Cortex of kidney (tissue), 1 donor: Measurements from ENCODE around the gene JAZF1.

Experiments
- DNase-seq: peaks from one replicate; lab custom pipeline; 2025; lab: John Stamatoyannopoulos, UW

JAZF1 gene

GRCh38 chr7:28075674-28076358 is 104.8 kb downstream of the JAZF1 start:
- DNase-seq: no peak

DNA sequence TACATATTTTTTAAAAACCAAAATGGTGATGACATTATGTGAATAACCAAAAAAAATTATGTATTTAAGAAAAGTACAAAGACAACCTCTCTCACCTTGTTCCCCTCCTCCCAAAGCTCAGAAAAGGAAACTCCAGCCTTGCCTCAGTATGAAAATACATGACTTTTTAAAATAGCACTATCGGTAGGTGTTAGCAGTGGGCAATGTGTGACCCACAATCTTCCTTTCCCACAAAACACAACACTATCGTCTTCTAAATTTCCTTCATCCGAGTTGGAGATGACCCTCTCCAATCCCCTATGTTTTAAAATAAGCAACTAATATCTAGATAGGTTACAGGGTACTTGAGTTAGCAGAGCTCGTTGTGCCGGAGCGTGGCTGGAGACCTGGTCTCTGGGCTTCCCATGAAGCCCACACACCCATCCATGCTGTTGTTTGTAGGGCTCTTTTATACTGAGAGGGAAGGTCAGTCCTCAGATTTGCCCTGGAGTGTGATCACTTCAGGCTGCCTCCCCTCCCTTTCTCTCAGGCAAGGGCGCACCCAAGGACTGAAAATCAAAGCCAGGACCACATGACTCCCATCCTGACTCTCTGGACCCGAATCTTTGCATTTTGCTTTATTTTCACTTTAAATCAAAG is 107.6 kb downstream of the JAZF1 start:
- DNase-seq: no peak

- no peak for DNase-seq
Observed at GRCh38 chr7:28071570-28071969, 109.0 kb downstream of the JAZF1 start.

- DNase-seq: no peak
Observed at GRCh38 chr7:28070297-28071055, 110.1 kb downstream of the JAZF1 start.

GRCh38 chr7:28069807-28070206 is 110.8 kb downstream of the JAZF1 start:
- no peak for DNase-seq

DNA sequence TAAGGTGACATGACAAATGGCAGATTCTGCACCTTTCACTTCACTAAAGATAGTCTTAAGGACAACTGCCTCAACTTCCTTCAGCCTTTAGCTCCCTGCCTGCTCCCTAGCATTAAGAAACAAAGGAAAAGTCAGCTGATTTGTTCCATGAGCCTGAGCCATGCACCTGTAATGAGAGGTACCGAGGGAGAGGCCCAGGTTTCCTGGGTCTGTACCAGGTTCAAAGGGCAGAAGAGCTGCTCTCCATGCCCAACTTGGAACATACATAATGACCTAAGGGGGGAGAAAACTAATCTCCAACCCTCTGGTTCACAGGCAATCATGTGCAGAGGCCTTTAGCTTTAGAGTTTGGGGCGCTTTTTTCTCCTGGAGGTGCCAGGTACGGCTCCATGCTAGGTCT is 111.2 kb downstream of the JAZF1 start:
- no peak for DNase-seq

GRCh38 chr7:28068811-28069216 is 111.8 kb downstream of the JAZF1 start:
- DNase-seq: no peak

- DNase-seq: no peak
Observed at GRCh38 chr7:28067171-28067570, 113.4 kb downstream of the JAZF1 start.

DNA sequence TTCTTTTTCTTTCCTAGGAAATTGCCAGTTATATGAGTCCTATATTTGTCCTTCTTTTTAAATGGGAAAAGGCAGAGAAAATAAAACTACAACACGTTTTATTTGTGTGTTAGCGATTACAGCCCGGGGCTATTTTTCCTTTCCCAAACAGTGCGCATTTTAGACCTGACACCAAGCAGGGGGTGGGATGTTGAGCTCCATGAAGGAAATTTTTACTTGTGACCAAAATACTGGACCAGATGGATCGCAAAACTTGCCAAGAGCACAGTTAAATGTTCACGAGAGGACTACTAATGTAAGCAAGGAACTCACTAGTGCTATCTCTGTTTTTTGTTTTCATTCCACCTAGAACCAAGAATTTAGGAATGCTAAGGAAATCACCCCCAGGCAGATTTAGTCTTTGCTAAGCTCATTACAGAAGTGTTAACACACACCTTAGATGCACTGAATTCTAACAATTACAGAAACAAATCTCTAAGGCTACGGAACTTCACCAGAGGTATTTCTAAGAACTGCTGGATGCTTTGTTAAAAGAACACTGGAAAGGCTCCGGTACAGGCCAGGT is 114.8 kb downstream of the JAZF1 start:
- no peak for DNase-seq

- DNase-seq: no peak
Observed at GRCh38 chr7:28065308-28065707, 115.3 kb downstream of the JAZF1 start.

GRCh38 chr7:28064437-28064836 is 116.2 kb downstream of the JAZF1 start:
- DNase-seq: no peak

DNA sequence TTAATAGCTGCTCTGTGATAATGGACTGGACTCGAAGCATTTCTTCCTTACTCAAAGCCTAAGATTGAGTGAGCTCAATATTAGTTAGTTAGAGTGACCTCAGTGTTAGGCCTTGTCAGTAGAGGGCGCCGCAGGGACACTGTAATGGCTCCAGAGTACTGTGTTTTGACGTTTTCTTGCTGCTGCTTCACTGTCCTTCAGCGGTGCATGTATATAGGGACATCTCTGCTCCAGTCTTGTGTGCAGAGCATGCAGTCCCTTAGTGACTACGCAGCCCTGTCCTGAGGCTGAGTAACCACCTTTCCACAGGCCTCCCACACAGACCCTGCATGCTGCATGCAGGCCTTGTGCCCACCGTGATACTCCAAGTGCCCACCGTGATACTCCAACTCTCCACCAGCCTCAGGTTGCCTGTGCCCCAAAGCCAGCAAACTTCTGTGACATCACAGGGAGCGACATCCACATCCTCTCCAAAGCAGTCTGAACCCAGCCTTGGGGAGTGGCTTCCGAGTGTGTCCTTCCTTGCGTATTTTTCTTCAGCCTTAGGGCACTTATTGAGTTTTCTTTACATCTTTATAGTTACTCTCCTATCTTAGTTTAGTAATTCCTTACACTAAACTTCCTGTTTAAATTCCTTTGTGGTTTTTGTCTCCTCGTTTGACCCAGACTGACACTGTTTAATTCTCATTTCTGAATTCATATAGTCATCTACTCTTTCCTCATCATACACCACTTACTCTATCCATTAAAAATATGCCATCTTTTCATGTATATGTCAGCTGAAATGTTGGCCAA is 118.2 kb downstream of the JAZF1 start:
- DNase-seq: no peak

DNA sequence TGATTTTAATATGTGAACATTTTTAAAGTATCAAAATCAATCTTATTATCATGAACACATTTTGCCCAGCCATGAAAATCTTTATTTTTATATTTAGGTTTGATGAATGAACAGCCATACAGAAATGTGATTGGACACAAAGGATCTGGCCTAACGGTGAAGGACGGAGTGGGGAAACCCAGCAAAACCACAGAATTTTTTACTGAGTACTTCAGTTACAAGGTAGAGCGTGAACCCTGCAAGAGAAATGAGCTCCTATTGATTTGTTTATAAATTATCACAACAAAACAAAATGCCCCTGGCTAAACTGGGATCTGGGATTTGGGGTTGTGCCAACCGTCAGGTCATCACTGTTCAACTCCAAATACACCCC is 118.8 kb downstream of the JAZF1 start:
- no peak for DNase-seq

GRCh38 chr7:28060371-28060950 is 120.1 kb downstream of the JAZF1 start:
- no peak for DNase-seq

DNA sequence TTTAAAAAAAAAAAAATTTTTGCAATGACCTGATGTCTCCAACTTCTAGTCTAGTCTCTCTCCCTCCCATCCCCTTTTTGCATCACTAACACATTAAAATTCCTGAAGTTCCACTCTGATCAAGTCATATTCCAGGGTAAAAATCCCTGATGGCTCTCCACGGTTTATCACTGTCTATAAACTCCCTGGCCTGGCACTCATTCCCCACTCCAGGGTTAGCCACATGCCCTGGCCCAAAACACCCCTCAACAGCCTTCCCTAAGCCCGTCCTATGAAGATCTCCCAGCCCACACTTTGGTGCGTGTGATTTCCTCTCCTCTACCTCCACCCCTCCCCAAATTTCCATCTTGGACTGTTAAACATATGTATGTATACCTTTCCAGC is 125.4 kb downstream of the JAZF1 start:
- no peak for DNase-seq

DNA sequence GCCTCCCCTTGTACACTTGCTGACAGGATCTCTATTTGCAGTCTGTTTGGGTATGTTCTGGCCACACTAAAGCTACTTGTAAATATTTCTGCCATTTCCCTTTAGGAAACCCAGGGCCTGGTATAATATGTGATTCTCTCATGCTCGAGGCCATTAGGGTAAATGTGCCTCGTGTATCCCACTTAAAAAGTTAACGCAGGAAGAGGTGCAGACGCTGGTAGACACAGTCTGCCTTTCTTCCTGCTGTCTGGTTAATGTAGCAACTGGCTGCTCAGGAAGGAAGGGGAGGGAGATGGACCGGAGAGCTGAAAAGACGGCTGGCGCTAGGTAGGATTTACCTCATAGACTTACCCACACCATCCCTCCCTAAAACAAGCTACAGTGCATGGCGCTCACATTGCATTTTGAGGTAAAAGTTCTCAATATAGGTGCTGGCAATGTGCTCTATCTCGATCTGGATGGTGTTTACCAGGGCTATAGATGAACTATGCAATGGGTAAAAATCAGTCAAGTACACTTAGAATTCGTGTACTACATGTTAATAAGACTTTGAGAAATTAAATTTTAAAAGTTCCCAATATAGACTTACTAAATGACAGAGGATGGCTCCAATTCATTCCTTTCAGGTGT is 125.9 kb downstream of the JAZF1 start:
- no peak for DNase-seq

- no peak for DNase-seq
Observed at GRCh38 chr7:28052933-28053332, 127.7 kb downstream of the JAZF1 start.

DNA sequence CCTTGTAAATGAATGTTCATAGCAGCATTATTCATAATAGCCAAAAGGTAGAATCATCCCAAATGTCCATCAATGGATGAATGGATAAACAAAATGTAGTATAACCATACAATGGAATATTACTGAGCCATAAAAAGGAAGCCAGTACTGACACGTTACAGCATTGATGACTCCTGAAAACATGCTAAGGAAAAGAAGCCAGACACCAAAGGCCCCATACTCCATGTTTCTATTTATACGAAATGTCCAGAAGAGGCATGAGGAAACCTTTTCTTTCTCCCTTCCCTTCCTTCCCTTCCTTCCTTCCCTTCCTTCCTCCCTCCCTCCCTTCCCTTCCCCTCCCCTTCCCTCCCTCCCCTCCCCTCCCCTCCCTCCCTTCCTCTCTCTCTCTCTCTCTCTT is 131.9 kb downstream of the JAZF1 start:
- DNase-seq: no peak

DNA sequence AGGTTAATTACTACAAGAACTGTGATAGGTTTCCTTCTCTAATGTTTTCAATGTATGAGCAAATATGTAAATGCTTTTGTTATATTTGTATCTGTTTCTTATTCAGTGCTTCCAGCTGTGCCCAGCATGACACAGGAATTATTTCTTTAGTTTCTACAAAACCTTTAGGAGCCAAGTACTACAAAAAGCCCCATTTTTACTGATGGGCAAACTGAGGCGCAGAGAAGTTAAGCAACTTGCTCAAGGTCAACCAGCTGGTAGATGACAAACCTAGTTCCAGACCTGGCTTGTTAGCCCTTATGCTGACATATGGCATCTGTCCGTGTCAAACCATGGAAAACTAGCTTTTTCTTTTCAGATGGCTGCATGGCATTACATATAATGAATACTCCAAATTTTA is 134.6 kb downstream of the JAZF1 start:
- no peak for DNase-seq

DNA sequence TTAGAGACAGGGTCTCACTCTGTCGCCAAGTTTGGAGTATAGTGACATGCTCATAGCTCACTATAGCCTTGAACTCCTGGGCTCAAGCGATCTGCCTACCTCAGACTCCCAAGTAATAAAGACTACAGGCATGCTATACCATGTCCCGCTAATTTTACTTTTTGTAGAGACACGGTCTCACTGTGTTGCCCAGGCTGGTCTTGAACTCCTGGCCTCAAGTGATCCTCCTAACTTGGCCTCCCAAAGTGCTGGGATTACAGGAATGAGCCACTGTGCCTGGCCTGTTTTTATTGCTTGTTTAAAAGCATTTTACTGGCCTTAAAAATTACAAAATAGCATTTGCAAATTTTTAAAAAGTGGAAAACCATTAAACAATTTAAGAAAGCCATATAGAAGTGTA is 135.0 kb downstream of the JAZF1 start:
- DNase-seq: no peak

DNA sequence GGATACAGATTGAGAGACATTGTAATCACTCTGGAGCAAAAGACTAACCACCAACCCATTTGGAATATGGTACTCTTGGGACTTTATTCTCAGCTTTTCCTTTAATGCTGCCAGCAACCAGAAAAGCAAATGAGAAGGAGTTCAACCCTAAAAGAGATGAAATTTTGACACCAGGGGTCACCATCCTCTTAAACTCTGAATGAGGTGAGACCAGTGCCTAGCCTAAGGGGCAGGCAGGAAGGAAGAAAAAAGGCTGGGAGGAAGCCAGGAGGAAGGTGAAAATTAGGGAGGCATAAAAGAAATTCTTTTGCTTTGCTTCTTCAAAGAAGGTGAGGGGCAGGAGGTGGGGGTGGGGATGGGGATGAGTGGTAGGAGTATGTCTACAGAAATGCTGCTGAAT is 135.8 kb downstream of the JAZF1 start:
- no peak for DNase-seq
